NCI-H345 (cell line): Measurements from ENCODE around the gene EMX1.

ENCODE experiments used
- DNase-seq: peaks from one replicate; lab custom pipeline; 2025; lab: John Stamatoyannopoulos, UW

Gene EMX1

GRCh38 chr2:72925328-72925943 lies 8.1 kb downstream of the EMX1 start:
- DNase-seq, result no peak

- no peak for DNase-seq
These were observed 9.0 kb downstream of the EMX1 start for GRCh38 chr2:72926368-72926767.

DNA sequence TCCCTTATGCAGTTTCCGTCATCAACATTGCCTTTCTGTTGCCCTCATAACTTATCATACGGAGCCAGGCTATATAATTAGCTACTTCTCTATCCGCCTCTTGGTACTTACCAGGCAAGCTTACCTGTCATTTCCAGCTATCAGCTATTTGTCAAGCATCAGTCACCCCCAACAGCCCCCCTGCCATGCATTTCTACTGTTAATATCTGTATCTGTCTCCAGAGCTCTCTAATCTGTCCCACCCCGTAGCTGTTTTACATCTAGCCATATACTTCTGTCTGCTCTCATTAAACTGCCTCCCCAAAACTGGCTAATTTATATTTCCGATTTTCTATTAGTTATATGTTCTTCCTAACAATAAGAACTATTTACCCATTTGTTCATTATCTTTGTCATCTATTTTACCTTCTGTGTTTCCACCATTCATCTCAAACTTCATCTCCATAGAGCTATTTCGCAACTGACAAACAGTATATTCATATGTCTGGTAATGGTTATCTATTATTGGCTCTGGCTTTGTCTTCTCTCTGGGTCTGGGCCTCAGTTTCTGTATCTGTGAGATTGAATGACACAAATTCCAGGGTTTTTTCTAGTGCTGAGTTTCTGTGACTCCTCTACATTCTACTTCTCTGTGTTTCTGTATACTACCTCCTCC lies 9.6 kb downstream of the EMX1 start:
- no peak for DNase-seq

- no peak for DNase-seq
These were observed 10.6 kb downstream of the EMX1 start for GRCh38 chr2:72927619-72928550.

DNA sequence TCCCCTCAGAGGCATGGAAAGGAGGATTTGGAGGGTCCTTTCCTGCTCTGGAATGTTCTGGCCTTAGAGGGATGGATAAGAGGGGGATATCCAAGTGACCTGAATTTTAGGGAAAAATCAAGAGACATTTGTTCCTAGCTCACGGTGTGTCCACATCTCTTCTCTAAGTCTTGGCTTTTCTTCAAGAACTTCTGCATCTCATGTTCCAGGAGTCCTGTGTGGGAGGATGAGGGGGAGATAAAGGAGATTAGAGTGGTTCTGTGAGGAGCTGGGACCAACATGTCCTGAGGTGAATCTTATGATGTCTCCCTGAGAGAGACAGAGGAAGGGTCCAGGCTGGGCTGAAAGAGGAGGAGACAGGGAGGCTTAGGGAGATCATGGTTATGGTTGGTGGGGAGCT lies 11.7 kb downstream of the EMX1 start:
- DNase-seq, result no peak

DNA sequence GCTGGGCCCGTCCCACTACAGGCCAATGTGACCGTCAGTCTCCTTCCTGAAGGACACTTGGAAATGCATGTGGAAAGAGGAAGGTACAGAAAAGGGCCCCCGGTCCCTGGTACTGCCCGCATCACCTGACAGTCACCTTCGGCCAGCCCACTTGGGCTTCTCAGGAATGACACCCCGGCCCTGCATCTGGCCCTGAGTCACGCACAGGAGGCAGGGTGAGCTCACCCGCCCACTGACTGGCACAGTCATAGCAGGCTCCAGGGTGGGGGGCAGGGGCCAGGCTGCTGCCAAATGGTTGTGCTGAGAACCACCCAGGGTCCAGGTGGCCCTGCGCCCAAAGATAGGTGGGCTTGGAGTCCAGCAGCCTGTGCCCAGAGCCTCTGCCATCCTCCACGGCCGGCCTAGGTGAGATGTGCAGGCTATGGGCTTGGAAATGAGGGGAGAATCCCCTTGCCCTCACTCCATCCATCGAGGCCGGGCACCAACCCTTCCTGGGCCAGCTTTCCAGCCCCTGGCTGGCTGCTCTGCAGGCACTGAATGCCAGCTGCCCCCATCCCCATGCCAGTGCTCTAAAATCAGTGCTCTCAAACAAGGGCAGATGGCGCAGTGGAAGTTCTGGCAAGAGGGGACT lies 14.1 kb downstream of the EMX1 start:
- DNase-seq, result no peak

DNA sequence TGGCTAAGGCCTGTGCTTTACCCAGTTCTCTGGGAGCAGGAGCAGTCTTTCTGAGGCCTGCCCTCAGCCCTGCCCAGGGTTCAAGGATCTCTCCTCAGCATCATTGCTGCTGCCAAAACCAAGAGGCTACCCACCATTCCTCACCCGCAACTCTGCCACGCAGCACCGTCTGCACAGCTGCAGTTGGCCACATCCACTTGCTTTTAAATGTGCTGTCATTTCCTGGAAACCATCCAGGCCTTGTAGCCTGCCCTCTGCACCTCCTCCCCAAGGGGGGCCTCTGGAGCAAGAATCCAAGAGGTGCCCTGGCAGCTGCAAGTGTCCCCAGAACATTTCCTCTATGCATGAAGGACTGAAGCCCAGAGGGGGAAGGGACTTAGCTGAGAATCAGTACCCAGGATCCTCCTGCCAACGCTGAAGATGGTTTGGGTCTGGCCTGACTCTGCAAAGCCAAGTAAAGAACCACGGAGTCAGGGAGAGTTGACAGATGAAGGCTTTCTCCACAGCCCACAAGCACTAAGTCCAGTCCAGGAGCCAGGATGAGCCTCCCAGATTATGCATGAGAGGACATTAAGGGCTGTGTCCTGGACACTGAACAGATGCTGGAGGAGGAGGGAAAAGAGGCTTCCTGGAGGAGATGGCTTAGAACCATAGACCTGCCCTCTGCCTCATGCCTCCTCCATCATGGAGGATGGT lies 14.9 kb downstream of the EMX1 start:
- no peak for DNase-seq

- no peak for DNase-seq
These were observed 15.5 kb downstream of the EMX1 start for GRCh38 chr2:72932805-72933204.

DNA sequence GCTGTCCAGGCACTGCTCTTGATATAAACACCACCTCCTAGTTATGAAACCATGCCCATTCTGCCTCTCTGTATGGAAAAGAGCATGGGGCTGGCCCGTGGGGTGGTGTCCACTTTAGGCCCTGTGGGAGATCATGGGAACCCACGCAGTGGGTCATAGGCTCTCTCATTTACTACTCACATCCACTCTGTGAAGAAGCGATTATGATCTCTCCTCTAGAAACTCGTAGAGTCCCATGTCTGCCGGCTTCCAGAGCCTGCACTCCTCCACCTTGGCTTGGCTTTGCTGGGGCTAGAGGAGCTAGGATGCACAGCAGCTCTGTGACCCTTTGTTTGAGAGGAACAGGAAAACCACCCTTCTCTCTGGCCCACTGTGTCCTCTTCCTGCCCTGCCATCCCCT lies 15.9 kb downstream of the EMX1 start:
- DNase-seq, result no peak

DNA sequence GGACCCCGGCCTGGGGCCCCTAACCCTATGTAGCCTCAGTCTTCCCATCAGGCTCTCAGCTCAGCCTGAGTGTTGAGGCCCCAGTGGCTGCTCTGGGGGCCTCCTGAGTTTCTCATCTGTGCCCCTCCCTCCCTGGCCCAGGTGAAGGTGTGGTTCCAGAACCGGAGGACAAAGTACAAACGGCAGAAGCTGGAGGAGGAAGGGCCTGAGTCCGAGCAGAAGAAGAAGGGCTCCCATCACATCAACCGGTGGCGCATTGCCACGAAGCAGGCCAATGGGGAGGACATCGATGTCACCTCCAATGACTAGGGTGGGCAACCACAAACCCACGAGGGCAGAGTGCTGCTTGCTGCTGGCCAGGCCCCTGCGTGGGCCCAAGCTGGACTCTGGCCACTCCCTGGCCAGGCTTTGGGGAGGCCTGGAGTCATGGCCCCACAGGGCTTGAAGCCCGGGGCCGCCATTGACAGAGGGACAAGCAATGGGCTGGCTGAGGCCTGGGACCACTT lies 16.4 kb downstream of the EMX1 start:
- no peak for DNase-seq

GRCh38 chr2:72934683-72935610 lies 17.6 kb downstream of the EMX1 start:
- no peak for DNase-seq

DNA sequence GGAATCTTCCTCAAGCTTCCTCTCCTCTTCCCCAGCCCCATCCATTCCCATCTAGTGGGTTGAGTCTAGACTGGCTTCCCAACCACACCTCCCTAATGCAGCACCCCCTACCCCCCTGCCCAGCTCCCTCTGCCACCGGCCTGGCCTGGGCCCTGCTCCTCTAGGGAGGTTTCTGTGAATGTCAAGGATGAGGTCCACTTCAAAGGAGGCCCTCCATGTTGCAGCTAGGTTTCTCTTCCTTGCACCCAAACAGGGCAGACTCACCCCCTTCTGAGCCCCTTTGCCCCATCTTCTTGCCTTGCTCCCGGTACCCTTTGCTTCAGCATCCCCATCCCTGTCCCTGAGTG lies 18.3 kb downstream of the EMX1 start:
- no peak for DNase-seq

- no peak for DNase-seq
These were observed 19.5 kb downstream of the EMX1 start for GRCh38 chr2:72936660-72937355.

- DNase-seq, result no peak
These were observed 20.0 kb downstream of the EMX1 start for GRCh38 chr2:72937356-72937669.

- DNase-seq, result no peak
These were observed 21.1 kb downstream of the EMX1 start for GRCh38 chr2:72938455-72938854.

GRCh38 chr2:72940361-72940760 lies 23.0 kb downstream of the EMX1 start:
- DNase-seq, result no peak

DNA sequence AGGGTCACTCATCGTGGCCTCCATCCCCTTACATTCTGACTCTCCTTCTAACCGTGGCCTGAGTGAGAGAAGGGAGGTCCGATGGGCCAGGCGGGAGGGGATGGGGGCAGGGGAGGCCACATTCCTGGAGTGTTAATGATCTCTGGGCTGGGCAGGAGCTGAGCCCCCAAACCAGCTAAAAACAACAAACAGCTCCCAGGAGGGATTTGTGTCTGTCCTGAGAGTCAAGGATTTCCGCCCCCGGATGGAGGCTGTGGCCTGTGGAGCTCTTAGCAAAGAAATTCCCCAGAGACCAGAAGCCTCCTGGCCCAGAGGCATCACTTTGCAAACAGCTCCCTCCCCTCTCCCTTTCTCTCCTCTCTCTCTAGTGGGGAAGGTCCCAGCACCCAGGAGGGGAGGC lies 23.5 kb downstream of the EMX1 start:
- no peak for DNase-seq

GRCh38 chr2:72942293-72942692 lies 25.0 kb downstream of the EMX1 start:
- no peak for DNase-seq

- DNase-seq, result no peak
These were observed 25.6 kb downstream of the EMX1 start for GRCh38 chr2:72942881-72943418.
